GM23338 (cell line): ENCODE measurements around the gene HS6ST2. TPM values are rescaled to one million over a fixed set of nuclear protein-coding genes. Genes with fewer than 3 reads are reported as not detected.

Experiments
- ATAC-seq: fragments of 200-7000 bp; cut with Tn5 transposase; 3 replicates; pipeline ENCODE4 v1.9.1; 2020
- DNase-seq: peaks from one replicate; pipeline ENCODE4 v3.0.0-alpha.2; 2015; ENCODE audit warnings: low spot score
- H2AFZ ChIP-seq: fragments of 200-600 bp; sonication (generic); 2 replicates; pipeline ENCODE4 v1.8.0; 2016; ENCODE audit warnings: antibody characterized with exemption, mild to moderate bottlenecking, moderate library complexity
- H3F3A ChIP-seq: fragments of 200-600 bp; sonication (generic); replicated peaks from 2 replicates; pipeline ENCODE4 v1.8.0; 2017; ENCODE audit warnings: antibody characterized with exemption, mixed run types, low read depth
- H3K27ac ChIP-seq: fragments of 200-600 bp; sonication (generic); 2 replicates; pipeline ENCODE4 v1.6.1; 2016; ENCODE audit warnings: low read depth
- H3K27me3 ChIP-seq: fragments of 200-600 bp; sonication (generic); 2 replicates; pipeline ENCODE4 v1.8.0; 2016; ENCODE audit warnings: mild to moderate bottlenecking, mixed run types, moderate library complexity; ENCODE audit not compliant: insufficient read depth
- H3K36me3 ChIP-seq: fragments of 200-600 bp; sonication (generic); 2 replicates; pipeline ENCODE4 v1.8.0; 2016; ENCODE audit warnings: mild to moderate bottlenecking; ENCODE audit not compliant: insufficient read depth
- H3K4me1 ChIP-seq: fragments of 200-600 bp; sonication (generic); 2 replicates; pipeline ENCODE4 v1.8.0; 2016; ENCODE audit warnings: mild to moderate bottlenecking, moderate library complexity; ENCODE audit not compliant: insufficient read depth
- H3K4me2 ChIP-seq: fragments of 200-600 bp; sonication (generic); 2 replicates; pipeline ENCODE4 v1.7.1; 2017; ENCODE audit warnings: mixed run types
- H3K4me3 ChIP-seq: fragments of 200-600 bp; sonication (generic); 2 replicates; pipeline ENCODE4 v1.6.1; 2016; ENCODE audit warnings: mixed run types
- H3K79me2 ChIP-seq: fragments of 200-600 bp; sonication (generic); replicated peaks from 2 replicates; pipeline ENCODE4 v1.8.0; 2017; ENCODE audit warnings: mild to moderate bottlenecking; ENCODE audit not compliant: insufficient read depth
- H3K9me2 ChIP-seq: fragments of 200-600 bp; sonication (generic); 2 replicates; pipeline ENCODE4 v1.8.0; 2017; ENCODE audit not compliant: insufficient read depth
- H4K20me1 ChIP-seq: fragments of 200-600 bp; sonication (generic); replicated peaks from 2 replicates; pipeline ENCODE4 v1.8.0; 2017; ENCODE audit warnings: mild to moderate bottlenecking; ENCODE audit not compliant: insufficient read depth
- H3K27ac Mint-ChIP-seq: 2 replicates; pipeline ENCODE4 v1.8.0; 2020; ENCODE audit warnings: inconsistent platforms, mild to moderate bottlenecking, moderate library complexity, mixed read lengths
- H3K27me3 Mint-ChIP-seq: 3 replicates; pipeline ENCODE4 v1.8.0; 2022; ENCODE audit warnings: low read depth, mild to moderate bottlenecking, moderate library complexity, mixed read lengths, inconsistent platforms; ENCODE audit not compliant: insufficient read depth, poor library complexity
- H3K36me3 Mint-ChIP-seq: 3 replicates; pipeline ENCODE4 v1.8.0; 2021; ENCODE audit warnings: low read depth, mild to moderate bottlenecking, inconsistent platforms, moderate library complexity, mixed read lengths
- H3K4me1 Mint-ChIP-seq: 3 replicates; pipeline ENCODE4 v1.8.0; 2020; ENCODE audit warnings: mild to moderate bottlenecking, inconsistent platforms, mixed read lengths
- H3K4me3 Mint-ChIP-seq: 3 replicates; pipeline ENCODE4 v1.8.0; 2021; ENCODE audit warnings: moderate library complexity, mild to moderate bottlenecking, inconsistent platforms, mixed read lengths
- H3K9me3 Mint-ChIP-seq: 3 replicates; pipeline ENCODE4 v1.8.0; 2020; ENCODE audit warnings: moderate library complexity, mild to moderate bottlenecking, inconsistent platforms, mixed read lengths
- EZH2 ChIP-seq: fragments of 200-600 bp; sonication (generic); IDR thresholded peaks from one replicate; pipeline ENCODE4 v1.8.0; 2017; ENCODE audit warnings: antibody characterized with exemption, mild to moderate bottlenecking, low read depth; ENCODE audit not compliant: unreplicated experiment
- EZH2phosphoT487 ChIP-seq: fragments of 200-600 bp; sonication (generic); IDR thresholded peaks from one replicate; pipeline ENCODE4 v1.8.1; 2018; ENCODE audit warnings: antibody characterized with exemption; ENCODE audit not compliant: unreplicated experiment
- JUNB ChIP-seq: IDR thresholded peaks from one replicate; pipeline ENCODE4 v1.6.1; 2016; ENCODE audit warnings: antibody characterized with exemption; ENCODE audit not compliant: unreplicated experiment
- NANOG ChIP-seq: IDR thresholded peaks from 2 replicates; pipeline ENCODE4 v1.6.1; 2016; ENCODE audit warnings: antibody characterized with exemption, borderline replicate concordance
- POLR2AphosphoS5 ChIP-seq: IDR thresholded peaks from 2 replicates; pipeline ENCODE4 v1.6.1; 2016; ENCODE audit warnings: antibody characterized with exemption, low read depth
- STAT1 ChIP-seq: IDR thresholded peaks from one replicate; pipeline ENCODE4 v1.6.1; 2016; ENCODE audit warnings: antibody characterized with exemption; ENCODE audit not compliant: unreplicated experiment
- ZNF114 ChIP-seq: fragments of 250-450 bp; sonication (Bioruptor Pico); IDR thresholded peaks from 2 replicates; pipeline ENCODE4 v1.5.0; 2020; ENCODE audit warnings: mild to moderate bottlenecking, moderate library complexity
- polyA plus RNA-seq: library from polyadenylated mRNA; unstranded; fragments of >200 nt; fragmentation: Nextera tagmentation; extraction: Ambion mirVana; gene quantifications from 2 replicates; pipeline ENCODE4 v1.2.1, GENCODE V29; 2016
- total RNA-seq: library from RNA; depleted of rRNA; stranded (reverse); fragments of >200 nt; shearing (Covaris generic); gene quantifications from 2 replicates; pipeline ENCODE4 v1.2.3, GENCODE V29; 2014
- TF ChIP-seq, protein P1 (sequence below): IDR thresholded peaks from one replicate; pipeline ENCODE4 v1.6.1; 2018; ENCODE audit warnings: antibody characterized with exemption; ENCODE audit not compliant: unreplicated experiment
- TF ChIP-seq, protein P2 (sequence below): fragments of 250-450 bp; sonication (Bioruptor Pico); IDR thresholded peaks from 2 replicates; pipeline ENCODE4 v1.5.0; 2020; ENCODE audit warnings: mild to moderate bottlenecking, moderate library complexity
- TF ChIP-seq, protein P3 (sequence below), 2 experiments: fragments of 200-600 bp in 1 of 2; sonication (generic) in 1 of 2; conservative IDR thresholded peaks; 2 replicates each; pipeline versions ENCODE4 v1.5.1 to v1.6.1; 2016 to 2017; ENCODE audit warnings: antibody characterized with exemption in 2 of 2, low read depth in 2 of 2, mild to moderate bottlenecking in 2 of 2, moderate library complexity in 1 of 2

The HS6ST2 gene
- total and polyA plus RNA-seq, 2 experiments from 2014 or later, result 0.82 to 4.8 TPM

DNA sequence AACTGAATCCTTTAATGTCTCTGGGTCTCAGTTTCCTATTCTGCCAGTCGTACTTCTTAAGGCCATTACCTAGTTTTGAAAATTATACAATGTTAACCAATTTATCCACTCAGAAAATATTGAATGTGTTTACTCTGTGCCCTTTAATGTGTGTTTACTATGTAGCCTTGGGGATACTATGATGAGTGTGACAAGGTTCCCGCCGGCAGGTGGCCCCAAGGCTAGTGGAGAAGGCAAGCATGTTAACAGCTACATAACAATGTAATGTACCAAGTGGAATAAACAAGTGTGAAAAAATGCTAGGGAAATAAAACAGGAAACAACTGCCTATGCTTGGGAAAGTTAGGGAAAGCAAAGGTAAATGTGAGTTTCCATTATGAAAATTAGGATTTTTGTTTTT, 282.3 kb downstream of the HS6ST2 start (continued):
- TF ChIP-seq, protein P1, sequence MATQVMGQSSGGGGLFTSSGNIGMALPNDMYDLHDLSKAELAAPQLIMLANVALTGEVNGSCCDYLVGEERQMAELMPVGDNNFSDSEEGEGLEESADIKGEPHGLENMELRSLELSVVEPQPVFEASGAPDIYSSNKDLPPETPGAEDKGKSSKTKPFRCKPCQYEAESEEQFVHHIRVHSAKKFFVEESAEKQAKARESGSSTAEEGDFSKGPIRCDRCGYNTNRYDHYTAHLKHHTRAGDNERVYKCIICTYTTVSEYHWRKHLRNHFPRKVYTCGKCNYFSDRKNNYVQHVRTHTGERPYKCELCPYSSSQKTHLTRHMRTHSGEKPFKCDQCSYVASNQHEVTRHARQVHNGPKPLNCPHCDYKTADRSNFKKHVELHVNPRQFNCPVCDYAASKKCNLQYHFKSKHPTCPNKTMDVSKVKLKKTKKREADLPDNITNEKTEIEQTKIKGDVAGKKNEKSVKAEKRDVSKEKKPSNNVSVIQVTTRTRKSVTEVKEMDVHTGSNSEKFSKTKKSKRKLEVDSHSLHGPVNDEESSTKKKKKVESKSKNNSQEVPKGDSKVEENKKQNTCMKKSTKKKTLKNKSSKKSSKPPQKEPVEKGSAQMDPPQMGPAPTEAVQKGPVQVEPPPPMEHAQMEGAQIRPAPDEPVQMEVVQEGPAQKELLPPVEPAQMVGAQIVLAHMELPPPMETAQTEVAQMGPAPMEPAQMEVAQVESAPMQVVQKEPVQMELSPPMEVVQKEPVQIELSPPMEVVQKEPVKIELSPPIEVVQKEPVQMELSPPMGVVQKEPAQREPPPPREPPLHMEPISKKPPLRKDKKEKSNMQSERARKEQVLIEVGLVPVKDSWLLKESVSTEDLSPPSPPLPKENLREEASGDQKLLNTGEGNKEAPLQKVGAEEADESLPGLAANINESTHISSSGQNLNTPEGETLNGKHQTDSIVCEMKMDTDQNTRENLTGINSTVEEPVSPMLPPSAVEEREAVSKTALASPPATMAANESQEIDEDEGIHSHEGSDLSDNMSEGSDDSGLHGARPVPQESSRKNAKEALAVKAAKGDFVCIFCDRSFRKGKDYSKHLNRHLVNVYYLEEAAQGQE, result no peak
- TF ChIP-seq STAT1, result no peak

DNA sequence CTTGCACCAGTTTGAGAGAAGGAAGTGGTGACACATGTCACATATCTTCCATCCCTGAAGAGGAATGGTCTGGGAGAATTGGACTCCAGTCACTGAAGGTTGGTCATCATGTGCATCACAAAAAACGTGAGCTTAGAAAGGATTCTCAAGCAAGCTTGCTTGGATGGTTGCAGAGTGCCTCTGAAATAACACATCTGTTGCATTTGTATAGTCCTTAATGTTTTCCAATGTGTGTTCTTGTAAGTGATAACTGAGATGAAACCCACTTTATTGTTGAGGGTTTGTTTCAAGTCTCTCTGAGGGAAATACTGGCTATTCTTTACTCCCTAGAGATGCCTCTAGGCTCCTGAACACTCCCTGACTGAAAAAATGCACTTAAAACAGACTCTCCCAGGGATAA, 285.1 kb downstream of the HS6ST2 start:
- Histone ChIP-seq H3K4me1 (peaks cover 9% of the 10 kb centered on the region; the same call in 1 of the 2 replicates), H3K4me2 (no peak overlapping the region), H3K27ac (no peak overlapping the region), H3K36me3 (no peaks in the 10 kb centered on the region), H3F3A (no peaks in the 10 kb centered on the region), H4K20me1 (no peaks in the 10 kb centered on the region), H3K79me2 (no peaks in the 10 kb centered on the region), H3K27me3 (peaks cover 84% of the 10 kb centered on the region), H2AFZ (no peak overlapping the region), H3K4me3 (no peak overlapping the region), H3K9me2 (no peaks in the 10 kb centered on the region)
- H3K4me1 Mint-ChIP-seq, result peaks cover 62% of the 10 kb centered on the region
- no peaks in the 10 kb centered on the region; the same call in 2 of the 3 replicates for H3K9me3 Mint-ChIP-seq
- no peak for DNase-seq
- peaks cover 50% of the 10 kb centered on the region for H3K27me3 Mint-ChIP-seq
- no peak for ATAC-seq
- no peak overlapping the region for H3K4me3 Mint-ChIP-seq
- no peaks in the 10 kb centered on the region for H3K36me3 Mint-ChIP-seq
- H3K27ac Mint-ChIP-seq, result no peak overlapping the region
- TF ChIP-seq EZH2 (no peak), POLR2AphosphoS5 (no peak), NANOG (no peak), JUNB (no peak), EZH2phosphoT487 (no peak), ZNF114 (no peak)
- TF ChIP-seq, protein P2, sequence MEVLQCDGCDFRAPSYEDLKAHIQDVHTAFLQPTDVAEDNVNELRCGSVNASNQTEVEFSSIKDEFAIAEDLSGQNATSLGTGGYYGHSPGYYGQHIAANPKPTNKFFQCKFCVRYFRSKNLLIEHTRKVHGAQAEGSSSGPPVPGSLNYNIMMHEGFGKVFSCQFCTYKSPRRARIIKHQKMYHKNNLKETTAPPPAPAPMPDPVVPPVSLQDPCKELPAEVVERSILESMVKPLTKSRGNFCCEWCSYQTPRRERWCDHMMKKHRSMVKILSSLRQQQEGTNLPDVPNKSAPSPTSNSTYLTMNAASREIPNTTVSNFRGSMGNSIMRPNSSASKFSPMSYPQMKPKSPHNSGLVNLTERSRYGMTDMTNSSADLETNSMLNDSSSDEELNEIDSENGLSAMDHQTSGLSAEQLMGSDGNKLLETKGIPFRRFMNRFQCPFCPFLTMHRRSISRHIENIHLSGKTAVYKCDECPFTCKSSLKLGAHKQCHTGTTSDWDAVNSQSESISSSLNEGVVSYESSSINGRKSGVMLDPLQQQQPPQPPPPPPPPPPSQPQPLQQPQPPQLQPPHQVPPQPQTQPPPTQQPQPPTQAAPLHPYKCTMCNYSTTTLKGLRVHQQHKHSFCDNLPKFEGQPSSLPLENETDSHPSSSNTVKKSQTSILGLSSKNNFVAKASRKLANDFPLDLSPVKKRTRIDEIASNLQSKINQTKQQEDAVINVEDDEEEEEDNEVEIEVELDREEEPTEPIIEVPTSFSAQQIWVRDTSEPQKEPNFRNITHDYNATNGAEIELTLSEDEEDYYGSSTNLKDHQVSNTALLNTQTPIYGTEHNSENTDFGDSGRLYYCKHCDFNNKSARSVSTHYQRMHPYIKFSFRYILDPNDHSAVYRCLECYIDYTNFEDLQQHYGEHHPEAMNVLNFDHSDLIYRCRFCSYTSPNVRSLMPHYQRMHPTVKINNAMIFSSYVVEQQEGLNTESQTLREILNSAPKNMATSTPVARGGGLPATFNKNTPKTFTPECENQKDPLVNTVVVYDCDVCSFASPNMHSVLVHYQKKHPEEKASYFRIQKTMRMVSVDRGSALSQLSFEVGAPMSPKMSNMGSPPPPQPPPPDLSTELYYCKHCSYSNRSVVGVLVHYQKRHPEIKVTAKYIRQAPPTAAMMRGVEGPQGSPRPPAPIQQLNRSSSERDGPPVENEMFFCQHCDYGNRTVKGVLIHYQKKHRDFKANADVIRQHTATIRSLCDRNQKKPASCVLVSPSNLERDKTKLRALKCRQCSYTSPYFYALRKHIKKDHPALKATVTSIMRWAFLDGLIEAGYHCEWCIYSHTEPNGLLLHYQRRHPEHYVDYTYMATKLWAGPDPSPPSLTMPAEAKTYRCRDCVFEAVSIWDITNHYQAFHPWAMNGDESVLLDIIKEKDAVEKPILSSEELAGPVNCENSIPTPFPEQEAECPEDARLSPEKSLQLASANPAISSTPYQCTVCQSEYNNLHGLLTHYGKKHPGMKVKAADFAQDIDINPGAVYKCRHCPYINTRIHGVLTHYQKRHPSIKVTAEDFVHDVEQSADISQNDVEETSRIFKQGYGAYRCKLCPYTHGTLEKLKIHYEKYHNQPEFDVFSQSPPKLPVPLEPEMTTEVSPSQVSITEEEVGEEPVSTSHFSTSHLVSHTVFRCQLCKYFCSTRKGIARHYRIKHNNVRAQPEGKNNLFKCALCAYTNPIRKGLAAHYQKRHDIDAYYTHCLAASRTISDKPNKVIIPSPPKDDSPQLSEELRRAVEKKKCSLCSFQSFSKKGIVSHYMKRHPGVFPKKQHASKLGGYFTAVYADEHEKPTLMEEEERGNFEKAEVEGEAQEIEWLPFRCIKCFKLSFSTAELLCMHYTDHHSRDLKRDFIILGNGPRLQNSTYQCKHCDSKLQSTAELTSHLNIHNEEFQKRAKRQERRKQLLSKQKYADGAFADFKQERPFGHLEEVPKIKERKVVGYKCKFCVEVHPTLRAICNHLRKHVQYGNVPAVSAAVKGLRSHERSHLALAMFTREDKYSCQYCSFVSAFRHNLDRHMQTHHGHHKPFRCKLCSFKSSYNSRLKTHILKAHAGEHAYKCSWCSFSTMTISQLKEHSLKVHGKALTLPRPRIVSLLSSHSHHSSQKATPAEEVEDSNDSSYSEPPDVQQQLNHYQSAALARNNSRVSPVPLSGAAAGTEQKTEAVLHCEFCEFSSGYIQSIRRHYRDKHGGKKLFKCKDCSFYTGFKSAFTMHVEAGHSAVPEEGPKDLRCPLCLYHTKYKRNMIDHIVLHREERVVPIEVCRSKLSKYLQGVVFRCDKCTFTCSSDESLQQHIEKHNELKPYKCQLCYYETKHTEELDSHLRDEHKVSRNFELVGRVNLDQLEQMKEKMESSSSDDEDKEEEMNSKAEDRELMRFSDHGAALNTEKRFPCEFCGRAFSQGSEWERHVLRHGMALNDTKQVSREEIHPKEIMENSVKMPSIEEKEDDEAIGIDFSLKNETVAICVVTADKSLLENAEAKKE (CRISPR knock-in tag), result no peak
- TF ChIP-seq, protein P3, sequence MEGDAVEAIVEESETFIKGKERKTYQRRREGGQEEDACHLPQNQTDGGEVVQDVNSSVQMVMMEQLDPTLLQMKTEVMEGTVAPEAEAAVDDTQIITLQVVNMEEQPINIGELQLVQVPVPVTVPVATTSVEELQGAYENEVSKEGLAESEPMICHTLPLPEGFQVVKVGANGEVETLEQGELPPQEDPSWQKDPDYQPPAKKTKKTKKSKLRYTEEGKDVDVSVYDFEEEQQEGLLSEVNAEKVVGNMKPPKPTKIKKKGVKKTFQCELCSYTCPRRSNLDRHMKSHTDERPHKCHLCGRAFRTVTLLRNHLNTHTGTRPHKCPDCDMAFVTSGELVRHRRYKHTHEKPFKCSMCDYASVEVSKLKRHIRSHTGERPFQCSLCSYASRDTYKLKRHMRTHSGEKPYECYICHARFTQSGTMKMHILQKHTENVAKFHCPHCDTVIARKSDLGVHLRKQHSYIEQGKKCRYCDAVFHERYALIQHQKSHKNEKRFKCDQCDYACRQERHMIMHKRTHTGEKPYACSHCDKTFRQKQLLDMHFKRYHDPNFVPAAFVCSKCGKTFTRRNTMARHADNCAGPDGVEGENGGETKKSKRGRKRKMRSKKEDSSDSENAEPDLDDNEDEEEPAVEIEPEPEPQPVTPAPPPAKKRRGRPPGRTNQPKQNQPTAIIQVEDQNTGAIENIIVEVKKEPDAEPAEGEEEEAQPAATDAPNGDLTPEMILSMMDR (conservative IDR thresholded peaks at IDR 0.05; ENCODE audit: low read depth in 2 of 2), result no peak
- TF ChIP-seq, protein P1, result no peak
